Epithelial cell of proximal tubule (primary cell): ENCODE results near the gene LLGL2. TPM values are rescaled to one million over a fixed set of nuclear protein-coding genes. Genes with fewer than 3 reads are reported as not detected.
"Not testable (repeated sequence)": the region's sequence is repeated elsewhere in the genome, so short reads cannot be mapped to it uniquely, and the experiment has no call there.

Source experiments
- DNase-seq: peaks from one replicate; pipeline ENCODE4 v3.0.0-alpha.2; 2011; ENCODE audit warnings: low read depth
- H3K4me3 ChIP-seq: 2 replicates; pipeline ENCODE4 v1.5.1; 2011; ENCODE audit warnings: low read depth, mild to moderate bottlenecking, low read length
- total RNA-seq: library from RNA; depleted of rRNA; stranded (reverse); fragments of >200 nt; gene quantifications from 2 replicates; pipeline ENCODE4 v1.2.3, GENCODE V29; 2015
- TF ChIP-seq, protein P1 (sequence below): conservative IDR thresholded peaks from 2 replicates; pipeline ENCODE4 v1.5.1; 2012; ENCODE audit warnings: low read depth, mild to moderate bottlenecking, low read length

Gene LLGL2
- total RNA-seq, 1 donor from 2014 or later, result 64.7 TPM

DNA sequence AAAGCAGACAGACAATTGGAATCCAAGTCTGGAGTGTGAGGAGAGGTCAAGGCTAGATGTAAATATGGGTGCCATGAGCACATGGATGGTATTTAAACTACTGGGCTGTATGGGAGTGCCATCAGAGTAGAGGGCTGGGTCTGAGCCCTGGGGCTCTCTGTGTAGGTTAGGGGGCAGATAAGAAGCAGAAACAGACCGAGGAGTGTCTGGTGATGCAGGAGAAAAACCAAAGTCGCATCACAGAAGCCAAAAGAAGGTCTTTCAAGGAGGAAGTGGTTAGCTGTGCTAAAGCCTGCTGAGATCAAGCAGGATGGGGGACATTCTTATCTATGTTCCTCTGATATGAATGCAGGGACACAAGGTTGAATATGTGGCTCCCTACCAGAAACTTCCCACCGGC, 7.3 kb upstream of the LLGL2 start:
- TF ChIP-seq, protein P1, sequence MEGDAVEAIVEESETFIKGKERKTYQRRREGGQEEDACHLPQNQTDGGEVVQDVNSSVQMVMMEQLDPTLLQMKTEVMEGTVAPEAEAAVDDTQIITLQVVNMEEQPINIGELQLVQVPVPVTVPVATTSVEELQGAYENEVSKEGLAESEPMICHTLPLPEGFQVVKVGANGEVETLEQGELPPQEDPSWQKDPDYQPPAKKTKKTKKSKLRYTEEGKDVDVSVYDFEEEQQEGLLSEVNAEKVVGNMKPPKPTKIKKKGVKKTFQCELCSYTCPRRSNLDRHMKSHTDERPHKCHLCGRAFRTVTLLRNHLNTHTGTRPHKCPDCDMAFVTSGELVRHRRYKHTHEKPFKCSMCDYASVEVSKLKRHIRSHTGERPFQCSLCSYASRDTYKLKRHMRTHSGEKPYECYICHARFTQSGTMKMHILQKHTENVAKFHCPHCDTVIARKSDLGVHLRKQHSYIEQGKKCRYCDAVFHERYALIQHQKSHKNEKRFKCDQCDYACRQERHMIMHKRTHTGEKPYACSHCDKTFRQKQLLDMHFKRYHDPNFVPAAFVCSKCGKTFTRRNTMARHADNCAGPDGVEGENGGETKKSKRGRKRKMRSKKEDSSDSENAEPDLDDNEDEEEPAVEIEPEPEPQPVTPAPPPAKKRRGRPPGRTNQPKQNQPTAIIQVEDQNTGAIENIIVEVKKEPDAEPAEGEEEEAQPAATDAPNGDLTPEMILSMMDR, result no peak
- no peak overlapping the region for H3K4me3 ChIP-seq

DNA sequence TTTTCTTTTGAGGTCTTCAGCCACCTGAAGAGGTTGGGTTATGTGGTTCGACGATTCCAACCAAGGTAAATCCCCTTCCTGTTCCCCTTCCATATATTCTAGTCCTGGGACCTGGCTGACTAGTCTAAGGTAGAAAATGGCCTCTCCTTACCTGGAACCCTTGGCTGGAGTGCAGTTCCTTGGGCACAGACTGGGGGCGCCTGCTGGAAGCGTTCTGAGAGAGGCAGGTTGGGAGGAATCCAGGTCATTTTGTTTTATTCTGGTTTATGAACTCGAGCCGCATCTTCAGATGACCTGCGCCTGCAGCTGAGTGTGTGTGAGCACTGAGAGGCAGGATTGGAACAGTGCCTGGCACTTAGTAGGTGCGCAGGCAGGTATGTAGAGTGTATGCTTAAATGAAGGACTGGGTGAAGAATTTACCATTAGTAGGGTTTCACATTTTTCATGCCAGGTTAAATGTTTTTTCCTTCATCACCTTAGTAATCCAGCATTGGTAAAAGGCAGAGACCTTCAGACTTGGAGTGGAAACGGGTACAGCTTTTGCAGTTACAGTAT, 6.4 kb upstream of the LLGL2 start:
- DNase-seq, result no peak
- H3K4me3 ChIP-seq, result no peak overlapping the region
- TF ChIP-seq, protein P1, result no peak

More for the DNA sequence above, 7.3 kb upstream of the LLGL2 start:
- DNase-seq, result no peak

DNA sequence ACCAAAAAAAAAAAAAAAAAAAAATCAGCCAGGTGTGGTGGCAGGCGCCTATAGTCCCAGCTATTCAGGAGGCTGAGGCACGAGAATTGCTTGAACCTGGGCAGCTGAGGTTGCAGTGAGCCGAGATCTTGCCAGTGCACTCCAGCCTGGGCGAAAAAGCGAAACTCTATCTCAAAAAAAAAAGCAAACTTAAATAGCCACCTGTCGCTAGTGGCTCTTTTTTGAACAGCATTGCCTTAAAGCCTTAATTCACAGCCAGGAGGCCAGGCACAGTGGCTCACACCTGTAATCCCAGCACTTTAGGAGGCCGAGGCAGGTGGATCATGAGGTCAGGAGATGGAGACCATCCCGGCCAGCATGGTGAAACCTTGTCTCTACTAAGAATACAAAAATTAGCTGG, 5.1 kb upstream of the LLGL2 start:
- not testable (repeated sequence) for H3K4me3 ChIP-seq, DNase-seq

DNA sequence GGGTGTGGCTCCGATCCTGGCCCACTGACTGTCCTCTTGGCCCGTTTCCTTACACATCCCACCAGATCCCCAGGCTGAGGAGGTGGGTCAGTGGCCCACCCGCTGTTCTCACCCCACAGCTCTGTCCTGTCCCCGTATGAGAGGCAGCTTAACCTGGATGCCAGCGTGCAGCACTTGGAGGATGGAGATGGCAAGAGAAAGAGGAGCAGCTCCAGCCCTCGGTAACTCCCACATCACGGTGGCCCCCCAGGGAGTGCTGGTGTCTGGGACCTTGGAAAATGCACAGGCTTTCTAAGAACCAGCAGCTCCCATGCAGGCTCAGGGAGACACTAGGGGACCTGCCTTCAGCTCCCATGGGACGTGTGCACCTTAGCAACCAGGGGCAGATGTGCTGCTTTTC, 4.2 kb upstream of the LLGL2 start:
- H3K4me3 ChIP-seq, result no peak overlapping the region
- TF ChIP-seq, protein P1, result no peak
- DNase-seq, result no peak

DNA sequence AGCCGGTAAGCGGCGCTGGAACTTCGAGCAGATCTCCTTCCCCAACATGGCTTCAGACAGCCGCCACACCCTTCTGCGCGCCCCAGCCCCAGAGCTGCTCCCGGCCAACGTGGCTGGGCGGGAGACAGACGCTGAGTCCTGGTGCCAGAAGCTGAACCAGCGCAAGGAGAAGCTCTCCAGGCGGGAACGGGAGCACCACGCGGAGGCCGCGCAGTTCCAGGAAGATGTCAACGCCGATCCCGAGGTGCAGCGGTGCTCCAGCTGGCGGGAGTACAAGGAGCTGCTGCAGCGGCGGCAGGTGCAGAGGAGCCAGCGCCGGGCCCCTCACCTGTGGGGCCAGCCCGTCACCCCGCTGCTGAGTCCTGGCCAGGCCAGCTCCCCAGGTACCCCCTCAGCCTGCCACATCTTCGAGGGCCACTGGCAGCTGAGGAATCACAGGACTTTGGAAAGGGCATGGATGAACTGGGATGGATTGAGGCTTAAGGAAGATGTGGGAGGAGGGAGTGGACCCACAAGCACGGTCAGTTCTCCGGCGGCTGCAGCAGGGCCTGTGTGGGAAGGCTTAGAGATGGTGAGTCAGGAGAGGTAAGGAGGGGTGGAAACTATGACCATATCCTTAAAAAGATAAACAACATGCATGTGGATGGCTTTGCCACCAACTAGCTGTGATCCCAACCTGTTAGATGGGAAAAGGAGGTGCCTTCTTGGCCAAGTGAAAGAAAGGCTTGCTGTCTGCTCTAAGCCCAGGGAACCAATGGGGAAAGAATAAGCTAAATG, 3.4 kb upstream of the LLGL2 start:
- no peak overlapping the region for H3K4me3 ChIP-seq
- DNase-seq, result no peak
- TF ChIP-seq, protein P1, result no peak

DNA sequence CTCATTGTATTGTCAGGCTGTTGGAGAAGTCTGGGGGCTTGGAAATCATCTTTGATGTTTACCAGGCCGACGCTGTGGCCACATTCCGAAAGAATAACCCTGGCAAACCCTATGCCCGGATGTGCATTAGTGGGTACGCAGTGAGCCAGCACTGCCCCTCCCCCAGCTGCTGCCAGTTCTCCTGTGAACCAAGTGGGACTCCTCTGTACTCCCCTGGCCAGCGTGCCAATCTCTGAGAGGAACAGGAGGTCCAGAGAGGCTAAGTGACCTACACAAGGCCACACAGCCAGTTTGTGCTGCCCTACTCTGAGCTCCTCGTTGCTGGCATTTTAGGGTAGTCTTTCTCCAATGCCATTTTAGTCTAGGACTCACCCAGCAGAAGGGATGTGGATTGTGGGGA, 1.9 kb upstream of the LLGL2 start:
- TF ChIP-seq, protein P1, result no peak
- no peak for DNase-seq
- no peak overlapping the region for H3K4me3 ChIP-seq

DNA sequence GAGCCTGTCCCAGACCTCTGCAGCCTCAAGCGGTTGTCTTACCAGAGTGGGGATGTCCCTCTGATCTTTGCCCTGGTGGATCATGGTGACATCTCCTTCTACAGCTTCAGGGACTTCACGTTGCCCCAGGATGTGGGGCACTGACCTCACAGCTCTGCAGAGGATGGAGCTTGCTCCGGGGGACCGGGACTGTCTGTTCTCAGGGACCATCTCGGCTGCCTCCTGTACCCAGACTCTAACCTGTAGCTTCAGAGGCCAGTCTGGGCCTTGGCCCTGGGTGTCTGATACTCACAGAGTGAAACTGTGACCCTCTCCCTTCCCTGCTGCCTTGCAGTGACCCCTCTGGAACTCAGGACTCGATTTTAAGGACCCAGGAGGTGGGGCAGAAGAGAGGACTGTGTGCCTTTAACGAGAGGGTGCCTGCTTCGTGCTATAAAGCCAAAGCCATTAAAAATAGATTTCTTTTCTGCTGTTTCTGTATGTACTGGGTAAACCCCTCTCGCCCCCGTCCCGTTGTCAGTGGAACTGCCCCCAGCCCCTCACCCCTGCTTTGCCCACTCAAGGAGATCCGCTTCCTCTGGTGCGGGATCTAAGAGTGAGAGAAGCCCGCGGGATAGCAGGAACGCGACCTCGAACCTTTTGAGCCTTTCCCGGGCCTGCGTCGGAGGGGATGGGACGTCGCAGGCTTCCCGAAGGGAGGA, 1.1 kb upstream of the LLGL2 start:
- no peak for DNase-seq
- H3K4me3 ChIP-seq, result peak overlapping the region; percentile 73
- TF ChIP-seq, protein P1, result no peak
